ENCODE data around the gene RASGEF1C. TPM values are rescaled to one million over a fixed set of nuclear protein-coding genes. Genes with fewer than 3 reads are reported as not detected.

RASGEF1C gene
- total and polyA plus RNA-seq, 2 experiments from 2014 or later = 0.40 to 0.42 TPM

GRCh38 chr5:180107005-180107404, 102.0 kb downstream of the RASGEF1C start:
- no peaks in the 10 kb centered on the region for H4K20me1 ChIP-seq (replicated peaks; ENCODE audit: insufficient read depth)
- DNase-seq (ENCODE audit: low spot score) (no peak), ATAC-seq (no peak)
- no peak overlapping the region for H3K4me2 ChIP-seq
- H3K36me3 Mint-ChIP-seq (ENCODE audit: low read depth) = peaks cover 9% of the 10 kb centered on the region; the same call in 2 of the 3 replicates
- no peaks in the 10 kb centered on the region for H3K27me3 ChIP-seq (ENCODE audit: insufficient read depth)
- peaks cover 6% of the 10 kb centered on the region for H3K4me1 Mint-ChIP-seq
- no peaks in the 10 kb centered on the region for H3K4me1 ChIP-seq (ENCODE audit: insufficient read depth)
- H3K4me3 ChIP-seq = no peak overlapping the region
- H3K4me3 Mint-ChIP-seq = no peak overlapping the region
- no peak overlapping the region for H3K27ac ChIP-seq (ENCODE audit: low read depth)
- H3F3A ChIP-seq (replicated peaks; ENCODE audit: low read depth) = no peaks in the 10 kb centered on the region
- no peak overlapping the region for H3K27ac Mint-ChIP-seq
- peaks cover 22% of the 10 kb centered on the region for H3K9me3 Mint-ChIP-seq
- no peaks in the 10 kb centered on the region for H3K79me2 ChIP-seq (replicated peaks; ENCODE audit: insufficient read depth)
- peaks cover 4% of the 10 kb centered on the region for H3K27me3 Mint-ChIP-seq (ENCODE audit: insufficient read depth, low read depth, poor library complexity)
- H2AFZ ChIP-seq = no peak overlapping the region
- 0 out of 2 replicates have a peak, but pooled peaks cover 6% of the 10 kb centered on the region for H3K36me3 ChIP-seq (ENCODE audit: insufficient read depth)
- no peaks in the 10 kb centered on the region for H3K9me2 ChIP-seq (ENCODE audit: insufficient read depth)
- no peak for TF ChIP-seq STAT1 (IDR thresholded peaks at IDR 0.05; ENCODE audit: unreplicated experiment)
- TF ChIP-seq ZNF462 (CRISPR knock-in tag; IDR thresholded peaks at IDR 0.05) = no peak
- TF ChIP-seq ZNF114 (CRISPR knock-in tag; IDR thresholded peaks at IDR 0.05) = no peak
- no peak for TF ChIP-seq REST (IDR thresholded peaks at IDR 0.05; ENCODE audit: unreplicated experiment)
- no peak for TF ChIP-seq EZH2phosphoT487 (IDR thresholded peaks at IDR 0.05; ENCODE audit: unreplicated experiment)
- TF ChIP-seq, protein P1, sequence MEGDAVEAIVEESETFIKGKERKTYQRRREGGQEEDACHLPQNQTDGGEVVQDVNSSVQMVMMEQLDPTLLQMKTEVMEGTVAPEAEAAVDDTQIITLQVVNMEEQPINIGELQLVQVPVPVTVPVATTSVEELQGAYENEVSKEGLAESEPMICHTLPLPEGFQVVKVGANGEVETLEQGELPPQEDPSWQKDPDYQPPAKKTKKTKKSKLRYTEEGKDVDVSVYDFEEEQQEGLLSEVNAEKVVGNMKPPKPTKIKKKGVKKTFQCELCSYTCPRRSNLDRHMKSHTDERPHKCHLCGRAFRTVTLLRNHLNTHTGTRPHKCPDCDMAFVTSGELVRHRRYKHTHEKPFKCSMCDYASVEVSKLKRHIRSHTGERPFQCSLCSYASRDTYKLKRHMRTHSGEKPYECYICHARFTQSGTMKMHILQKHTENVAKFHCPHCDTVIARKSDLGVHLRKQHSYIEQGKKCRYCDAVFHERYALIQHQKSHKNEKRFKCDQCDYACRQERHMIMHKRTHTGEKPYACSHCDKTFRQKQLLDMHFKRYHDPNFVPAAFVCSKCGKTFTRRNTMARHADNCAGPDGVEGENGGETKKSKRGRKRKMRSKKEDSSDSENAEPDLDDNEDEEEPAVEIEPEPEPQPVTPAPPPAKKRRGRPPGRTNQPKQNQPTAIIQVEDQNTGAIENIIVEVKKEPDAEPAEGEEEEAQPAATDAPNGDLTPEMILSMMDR (conservative IDR thresholded peaks at IDR 0.05; ENCODE audit: low read depth in 2 of 2) = no peak
- no peak for TF ChIP-seq CREB1 (CRISPR knock-in tag; IDR thresholded peaks at IDR 0.05; ENCODE audit: low read depth)
- no peak for TF ChIP-seq JUNB (IDR thresholded peaks at IDR 0.05; ENCODE audit: unreplicated experiment)
- TF ChIP-seq ZNF331 (CRISPR knock-in tag; IDR thresholded peaks at IDR 0.05; ENCODE audit: low read depth) = no peak
- no peak for TF ChIP-seq EZH2 (IDR thresholded peaks at IDR 0.05; ENCODE audit: low read depth, unreplicated experiment)
- TF ChIP-seq NANOG (IDR thresholded peaks at IDR 0.05; ENCODE audit: borderline replicate concordance) = no peak
- TF ChIP-seq, protein P2, sequence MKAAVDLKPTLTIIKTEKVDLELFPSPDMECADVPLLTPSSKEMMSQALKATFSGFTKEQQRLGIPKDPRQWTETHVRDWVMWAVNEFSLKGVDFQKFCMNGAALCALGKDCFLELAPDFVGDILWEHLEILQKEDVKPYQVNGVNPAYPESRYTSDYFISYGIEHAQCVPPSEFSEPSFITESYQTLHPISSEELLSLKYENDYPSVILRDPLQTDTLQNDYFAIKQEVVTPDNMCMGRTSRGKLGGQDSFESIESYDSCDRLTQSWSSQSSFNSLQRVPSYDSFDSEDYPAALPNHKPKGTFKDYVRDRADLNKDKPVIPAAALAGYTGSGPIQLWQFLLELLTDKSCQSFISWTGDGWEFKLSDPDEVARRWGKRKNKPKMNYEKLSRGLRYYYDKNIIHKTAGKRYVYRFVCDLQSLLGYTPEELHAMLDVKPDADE (IDR thresholded peaks at IDR 0.05) = no peak
- no peak for TF ChIP-seq POLR2AphosphoS5 (IDR thresholded peaks at IDR 0.05; ENCODE audit: low read depth)

Data from GM23338 (cell line).